Activated CD8-positive, alpha-beta T cell treated with anti-CD3 and anti-CD28 coated beads for 36 hours (primary cell): ENCODE results near the gene TBX10. TPM values are rescaled to one million over a fixed set of nuclear protein-coding genes. Genes with fewer than 3 reads are reported as not detected.

Experiments
- ATAC-seq: fragments of 200-7000 bp; cut with Tn5 transposase; one replicate; pipeline ENCODE4 v1.10.0; 2021; ENCODE audit warnings: mild to moderate bottlenecking, moderate library complexity
- CTCF ChIA-PET: fragments of 350-600 bp; sonication (Branson Sonifier 250); formaldehyde crosslinking; loops from one replicate; lab custom pipeline; 2021; ENCODE audit warnings: antibody characterized with exemption; lab: Charles Lee
- POLR2A ChIA-PET: fragments of 350-600 bp; sonication (Branson Sonifier 250); formaldehyde crosslinking; loops from one replicate; lab custom pipeline; 2021; ENCODE audit warnings: antibody characterized with exemption; lab: Charles Lee
- DNase-seq: peaks from one replicate; pipeline ENCODE4 v3.0.0-alpha.2; 2020
- H3K27ac Mint-ChIP-seq: one replicate; pipeline ENCODE4 v1.8.0; 2021; ENCODE audit warnings: mild to moderate bottlenecking, mixed read lengths
- H3K27me3 Mint-ChIP-seq: one replicate; pipeline ENCODE4 v1.8.0; 2021; ENCODE audit warnings: mixed read lengths
- H3K36me3 Mint-ChIP-seq: one replicate; pipeline ENCODE4 v1.8.0; 2021; ENCODE audit warnings: low read depth, mixed read lengths
- H3K4me1 Mint-ChIP-seq: one replicate; pipeline ENCODE4 v1.8.0; 2021; ENCODE audit warnings: low read depth, mixed read lengths
- H3K4me3 Mint-ChIP-seq: one replicate; pipeline ENCODE4 v1.8.0; 2021; ENCODE audit warnings: mild to moderate bottlenecking, moderate library complexity, mixed read lengths
- H3K9me3 Mint-ChIP-seq: one replicate; pipeline ENCODE4 v1.8.0; 2021; ENCODE audit warnings: mixed read lengths
- CTCF ChIP-seq: fragments of 200-600 bp; IDR thresholded peaks from one replicate; pipeline ENCODE4 v1.8.0; 2022; ENCODE audit warnings: antibody characterized with exemption, mild to moderate bottlenecking
- intact Hi-C: fragments of 100-400 bp; cut with micrococcal nuclease; formaldehyde crosslinking; loops from one replicate; pipeline ENCODE4 v1.10.0; 2022
- total RNA-seq, 2 experiments: library from RNA; stranded (reverse); gene quantifications; one replicate each; pipeline ENCODE4 v1.2.3, GENCODE V29; 2021

Gene TBX10
- total RNA-seq, 2 experiments from 2014 or later = not detected

- ATAC-seq = no peak
- H3K9me3 Mint-ChIP-seq = no peaks in the 10 kb centered on the region
- no peak for TF ChIP-seq CTCF
- peaks cover 8% of the 10 kb centered on the region for H3K4me1 Mint-ChIP-seq
- H3K36me3 Mint-ChIP-seq = no peaks in the 10 kb centered on the region
- DNase-seq = no peak
- CTCF ChIA-PET = no interaction called here
- intact Hi-C loops = no loop called here
- H3K4me3 Mint-ChIP-seq = no peak overlapping the region
- no peak overlapping the region for H3K27ac Mint-ChIP-seq
- POLR2A ChIA-PET = interaction anchor here (0.9 to 1.3 kb wide), 4 partner anchors 11 to 52 kb away, joined by 3 to 4 read pairs (median 3); no protein-coding TSS in a partner anchor
- H3K27me3 Mint-ChIP-seq = no peaks in the 10 kb centered on the region
These were observed 4.4 kb downstream of the TBX10 start for GRCh38 chr11:67635231-67635521.

- ChIA-PET POLR2A (interaction anchor here (0.9 to 1.3 kb wide), 4 partner anchors 12 to 52 kb away, joined by 3 to 4 read pairs (median 3); no protein-coding TSS in a partner anchor), CTCF (interaction anchor here (0.7 to 8.6 kb wide), 2 partner anchors 13 to 25 kb away, joined by 3 to 127 read pairs; partner anchors contain the start of gene ACY3)
- no peaks in the 10 kb centered on the region for H3K27me3 Mint-ChIP-seq
- no peak for DNase-seq
- intact Hi-C loops = no loop called here
- ATAC-seq = no peak
- H3K36me3 Mint-ChIP-seq = no peaks in the 10 kb centered on the region
- no peak overlapping the region for H3K27ac Mint-ChIP-seq
- H3K4me3 Mint-ChIP-seq = no peak overlapping the region
- no peak for TF ChIP-seq CTCF
- H3K4me1 Mint-ChIP-seq = peaks cover 7% of the 10 kb centered on the region
- H3K9me3 Mint-ChIP-seq = no peaks in the 10 kb centered on the region
These were observed 5.0 kb downstream of the TBX10 start for GRCh38 chr11:67634366-67635230.

GRCh38 chr11:67633758-67634365 is 5.7 kb downstream of the TBX10 start:
- ChIA-PET POLR2A (interaction anchor here (1.2 kb wide), 1 partner anchor 13 kb away, joined by 3 read pairs; no protein-coding TSS in a partner anchor), CTCF (interaction anchor here (0.7 to 8.6 kb wide), 2 partner anchors 14 to 26 kb away, joined by 3 to 127 read pairs; partner anchors contain the start of gene ACY3)
- Mint-ChIP-seq H3K9me3 (no peaks in the 10 kb centered on the region), H3K27ac (no peak overlapping the region), H3K4me1 (peaks cover 7% of the 10 kb centered on the region), H3K27me3 (no peaks in the 10 kb centered on the region), H3K4me3 (no peak overlapping the region), H3K36me3 (no peaks in the 10 kb centered on the region)
- ATAC-seq (no peak), DNase-seq (no peak)
- intact Hi-C loops = no loop called here
- no peak for TF ChIP-seq CTCF

- no peak overlapping the region for H3K27ac Mint-ChIP-seq
- ChIA-PET CTCF (interaction anchor here (0.7 to 8.6 kb wide), 3 partner anchors 15 to 26 kb away, joined by 3 to 127 read pairs (median 89); partner anchors contain the start of gene ACY3), POLR2A (interaction anchor here (1.2 kb wide), 1 partner anchor 13 kb away, joined by 3 read pairs; no protein-coding TSS in a partner anchor)
- peaks cover 7% of the 10 kb centered on the region for H3K4me1 Mint-ChIP-seq
- H3K27me3 Mint-ChIP-seq = no peaks in the 10 kb centered on the region
- no peaks in the 10 kb centered on the region for H3K9me3 Mint-ChIP-seq
- no peak for TF ChIP-seq CTCF
- no peak for DNase-seq
- intact Hi-C loops = no loop called here
- no peaks in the 10 kb centered on the region for H3K36me3 Mint-ChIP-seq
- no peak for ATAC-seq
- H3K4me3 Mint-ChIP-seq = no peak overlapping the region
These were observed 6.4 kb downstream of the TBX10 start for GRCh38 chr11:67632982-67633755.
